AG09319 (cell line): ENCODE measurements around the gene HDAC4.

Source experiments
- DNase-seq: peaks from one replicate; pipeline ENCODE4 v3.0.0-alpha.2; 2010; ENCODE audit warnings: low read depth; ENCODE audit errors: extremely low read depth
- CTCF ChIP-seq: IDR thresholded peaks from 2 replicates; pipeline ENCODE4 v1.5.1; 2011; ENCODE audit warnings: low read depth, mild to moderate bottlenecking, inconsistent platforms, low read length, moderate library complexity

HDAC4 gene

DNA sequence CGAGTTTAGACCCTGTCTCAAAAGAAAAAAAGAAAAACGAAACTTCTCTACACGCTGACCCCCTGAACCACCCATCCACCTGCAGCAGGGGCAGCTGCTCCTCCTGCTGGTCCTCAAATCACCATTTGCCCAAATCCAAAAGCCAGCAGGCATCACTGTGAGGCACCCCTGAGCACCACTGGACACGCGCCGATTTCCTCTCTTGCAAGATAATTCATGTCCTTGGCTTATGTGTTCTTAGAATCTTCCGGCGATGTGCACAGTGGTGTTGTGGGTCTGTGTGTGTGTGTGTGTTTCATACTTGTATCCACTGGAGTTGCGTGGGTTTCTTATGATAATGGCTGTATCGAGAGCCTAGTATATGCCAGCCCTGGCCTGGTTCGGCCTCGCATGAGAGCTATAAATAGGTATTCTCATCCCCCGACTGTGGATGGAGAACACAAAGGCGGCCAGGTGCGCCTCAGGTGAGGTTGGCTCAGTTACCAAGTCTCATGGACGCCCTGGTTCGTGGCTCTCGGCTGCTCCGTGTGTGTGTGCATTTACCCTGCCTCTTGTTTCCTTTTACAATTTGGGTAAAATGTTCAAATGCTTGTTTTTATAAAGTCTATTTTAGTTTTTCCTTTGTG, 235.5 kb downstream of the HDAC4 start:
- DNase-seq, result no peak
- no peak for TF ChIP-seq CTCF

- no peak for DNase-seq
- no peak for TF ChIP-seq CTCF
Observed at GRCh38 chr2:239164335-239164871, 236.4 kb downstream of the HDAC4 start.

DNA sequence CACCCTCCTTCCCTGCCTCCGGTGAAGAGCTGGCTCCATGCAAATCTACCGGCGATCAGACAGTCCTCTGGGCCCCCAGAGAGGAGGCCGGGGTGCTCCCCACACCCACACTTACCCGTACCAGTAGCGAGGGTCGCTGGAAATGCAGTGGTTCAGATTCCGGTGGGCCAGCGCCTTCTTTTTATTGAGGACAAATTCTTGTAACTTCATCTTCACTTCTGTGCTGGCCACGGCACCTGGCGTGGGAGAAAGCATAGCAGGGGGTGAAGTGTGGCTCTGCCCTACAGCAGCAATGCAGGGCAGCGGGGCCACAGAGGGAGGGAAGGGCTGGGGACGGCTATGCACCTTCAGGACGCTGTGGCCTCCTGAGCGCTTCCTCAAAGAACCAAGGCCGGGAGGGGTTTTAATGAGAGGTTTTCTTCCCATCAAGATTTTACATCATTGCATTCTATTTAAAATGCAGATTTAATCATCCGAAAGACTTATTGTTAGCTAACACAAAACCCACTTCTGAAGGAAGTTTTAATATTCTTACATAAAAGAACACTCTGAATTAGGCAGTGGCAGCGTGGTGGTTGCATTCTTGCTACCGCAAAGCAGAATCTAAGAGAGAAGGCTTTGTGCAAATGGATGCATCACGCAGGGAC, 237.0 kb downstream of the HDAC4 start:
- DNase-seq, result no peak
- TF ChIP-seq CTCF, result no peak

DNA sequence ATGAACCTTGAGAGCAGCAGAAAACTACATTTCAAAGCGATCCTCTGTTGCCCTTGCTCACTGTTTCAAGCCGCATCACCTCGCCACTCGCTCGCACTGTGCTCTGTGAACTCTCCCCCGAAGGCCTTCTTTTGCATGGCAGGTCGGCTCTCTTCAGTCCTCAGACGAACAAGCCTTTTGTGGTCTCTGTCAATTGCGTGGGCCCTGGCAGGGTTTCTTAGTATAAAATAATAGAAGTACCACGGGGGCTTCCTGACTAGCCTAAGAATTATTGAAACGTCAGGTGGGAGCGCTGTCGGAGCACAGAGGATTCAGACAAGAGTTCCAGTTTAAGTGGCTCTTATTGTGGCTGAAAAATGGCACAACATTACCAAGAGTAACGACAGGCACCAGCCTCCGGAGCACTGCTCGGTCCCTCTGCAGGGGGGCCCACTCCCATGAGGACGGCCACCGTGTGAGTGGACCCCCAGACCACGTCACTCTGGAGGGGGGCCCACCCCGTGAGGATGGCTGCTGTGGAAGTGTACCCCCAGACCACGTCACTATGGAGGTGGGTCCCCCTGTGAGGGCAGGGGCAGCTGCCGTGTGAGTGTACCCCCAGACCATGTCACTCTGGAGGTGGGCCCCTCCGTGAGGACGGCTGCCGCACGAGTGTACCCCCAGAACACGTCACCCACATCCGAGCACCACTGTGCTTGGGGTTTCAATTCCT, 237.7 kb downstream of the HDAC4 start:
- DNase-seq, result no peak
- no peak for TF ChIP-seq CTCF

GRCh38 chr2:239162141-239162821, 238.5 kb downstream of the HDAC4 start:
- no peak for TF ChIP-seq CTCF
- no peak for DNase-seq

DNA sequence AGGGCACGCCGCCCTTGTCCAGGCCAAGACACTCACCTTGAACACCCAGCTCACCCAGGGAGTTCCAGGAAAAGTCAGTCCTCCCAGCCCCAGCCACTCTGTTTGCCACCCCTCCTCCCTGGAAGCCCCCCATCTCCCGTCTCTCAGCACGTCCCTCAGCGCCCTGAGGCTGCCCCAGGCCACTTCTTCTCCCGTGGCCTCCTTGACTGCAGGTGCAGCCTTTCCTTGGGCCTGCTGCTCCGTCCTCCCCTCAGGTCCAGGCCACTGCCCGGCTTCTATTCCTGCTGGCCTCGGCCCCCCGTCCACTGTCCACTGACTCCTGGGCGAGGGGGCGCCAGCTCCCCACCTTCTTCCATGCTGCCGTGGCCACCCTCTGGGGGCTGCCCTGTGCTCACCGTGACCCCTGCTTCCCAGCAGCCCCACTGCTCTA, 239.1 kb downstream of the HDAC4 start:
- TF ChIP-seq CTCF, result no peak
- DNase-seq, result no peak
